GM12892 (cell line): Measurements from ENCODE around the gene TAS2R13.

Experiments used
- POLR2A ChIP-seq: IDR thresholded peaks from 2 replicates; pipeline ENCODE4 v1.6.1; 2011; ENCODE audit warnings: low read depth, low read length, control low read depth
- POLR2AphosphoS5 ChIP-seq: IDR thresholded peaks from 2 replicates; pipeline ENCODE4 v1.6.1; 2011; ENCODE audit warnings: low read depth, low read length, control low read depth
- TAF1 ChIP-seq: IDR thresholded peaks from 2 replicates; pipeline ENCODE4 v1.6.1; 2011; ENCODE audit warnings: low read depth, mild to moderate bottlenecking, control low read depth, low read length, borderline replicate concordance

DNA sequence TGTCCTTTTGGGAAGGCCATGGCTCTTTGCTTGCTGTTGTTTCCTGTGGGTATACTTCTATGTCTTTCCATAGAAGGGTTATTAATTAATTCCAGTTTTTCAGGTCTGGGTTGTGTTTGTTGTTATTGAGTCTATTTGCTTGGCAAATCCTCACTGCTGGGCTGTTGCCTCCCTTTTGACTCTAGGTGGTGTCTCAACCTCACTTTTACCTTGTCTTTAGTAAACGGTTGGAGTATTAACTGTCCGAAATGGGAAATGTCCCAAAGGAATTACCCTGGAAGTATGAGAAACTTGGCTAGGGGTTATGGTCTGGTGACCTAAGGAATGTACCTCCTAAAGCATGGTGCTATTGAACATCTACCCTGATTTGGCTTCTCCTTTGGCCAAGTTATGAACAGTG, 42.0 kb downstream of the TAS2R13 start:
- TF ChIP-seq POLR2A (no peak), POLR2AphosphoS5 (no peak), TAF1 (no peak)
